Endodermal cell (in vitro differentiated cells): ENCODE measurements around the gene KIRREL3. TPM values are rescaled to one million over a fixed set of nuclear protein-coding genes. Genes with fewer than 3 reads are reported as not detected.

Source experiments
- DNase-seq: peaks from one replicate; pipeline ENCODE4 v3.0.0-alpha.2; 2017
- H3K27ac ChIP-seq: 2 replicates; pipeline ENCODE4 v1.5.1; 2013; ENCODE audit warnings: mild to moderate bottlenecking, low read depth, low read length, moderate library complexity
- H3K27me3 ChIP-seq: 2 replicates; pipeline ENCODE4 v1.6.1; 2013; ENCODE audit warnings: mild to moderate bottlenecking, low read length, moderate library complexity; ENCODE audit not compliant: insufficient read depth, control insufficient read depth, poor library complexity, severe bottlenecking
- H3K36me3 ChIP-seq: 2 replicates; pipeline ENCODE4 v1.7.0; 2013; ENCODE audit warnings: mild to moderate bottlenecking, low read length, moderate library complexity; ENCODE audit not compliant: control insufficient read depth, insufficient read depth
- H3K4me1 ChIP-seq: one replicate; pipeline ENCODE4 v1.7.0; 2013; ENCODE audit warnings: low read length; ENCODE audit not compliant: control insufficient read depth, insufficient read depth
- H3K4me3 ChIP-seq: 2 replicates; pipeline ENCODE4 v1.5.1; 2013; ENCODE audit warnings: mild to moderate bottlenecking, low read length, moderate library complexity
- H3K9ac ChIP-seq: 2 replicates; pipeline ENCODE4 v1.6.1; 2013; ENCODE audit warnings: mild to moderate bottlenecking, low read length, moderate library complexity; ENCODE audit not compliant: poor library complexity, severe bottlenecking; ENCODE audit errors: extremely low read depth
- H3K9me3 ChIP-seq: 2 replicates; pipeline ENCODE4 v1.6.1; 2013; ENCODE audit warnings: mild to moderate bottlenecking, low read length, moderate library complexity; ENCODE audit not compliant: control insufficient read depth
- H3K27ac Mint-ChIP-seq: 2 replicates; pipeline ENCODE4 v1.8.0; 2020; ENCODE audit warnings: mixed read lengths
- H3K27me3 Mint-ChIP-seq: 2 replicates; pipeline ENCODE4 v1.8.0; 2021; ENCODE audit warnings: mild to moderate bottlenecking, mixed read lengths; ENCODE audit not compliant: insufficient read depth
- H3K36me3 Mint-ChIP-seq: 2 replicates; pipeline ENCODE4 v1.8.0; 2020; ENCODE audit warnings: low read depth, mixed read lengths
- H3K4me1 Mint-ChIP-seq: 2 replicates; pipeline ENCODE4 v1.8.0; 2020; ENCODE audit warnings: mixed read lengths
- H3K4me3 Mint-ChIP-seq: 2 replicates; pipeline ENCODE4 v1.8.0; 2020; ENCODE audit warnings: mild to moderate bottlenecking, moderate library complexity, mixed read lengths
- H3K9me3 Mint-ChIP-seq: 2 replicates; pipeline ENCODE4 v1.8.0; 2020; ENCODE audit warnings: mild to moderate bottlenecking, mixed read lengths
- WGBS, 2 experiments: methylation state at CpG; one replicate each; pipeline versions ENCODE4 v1.1.5 to v1.1.7; 2013; ENCODE audit warnings: missing lambda C conversion rate in 2 of 2, mixed read lengths in 1 of 2; ENCODE audit not compliant: insufficient coverage in 1 of 2, insufficient read length in 1 of 2; 5-methylcytosine and 5-hydroxymethylcytosine counted together
- total RNA-seq, 2 donors: library from RNA; stranded (reverse); fragmentation: NEBNext Ultra II Directional in 1 of 2; extraction: Animal tissue kit (Norgen Biotek cat#: 25700) in 1 of 2; gene quantifications; 2 replicates in 1 of 2; 3 replicates in 1 of 2; pipeline ENCODE4 v1.2.1, GENCODE V29; 2021
- TF ChIP-seq, protein P1 (sequence below): fragments of 200-600 bp; sonication (generic); conservative IDR thresholded peaks from 2 replicates; pipeline ENCODE4 v1.5.0; 2021; ENCODE audit warnings: antibody characterized with exemption, mild to moderate bottlenecking

The KIRREL3 gene
- total RNA-seq, 2 donors from 2014 or later: 1.1 to 1.4 TPM

DNA sequence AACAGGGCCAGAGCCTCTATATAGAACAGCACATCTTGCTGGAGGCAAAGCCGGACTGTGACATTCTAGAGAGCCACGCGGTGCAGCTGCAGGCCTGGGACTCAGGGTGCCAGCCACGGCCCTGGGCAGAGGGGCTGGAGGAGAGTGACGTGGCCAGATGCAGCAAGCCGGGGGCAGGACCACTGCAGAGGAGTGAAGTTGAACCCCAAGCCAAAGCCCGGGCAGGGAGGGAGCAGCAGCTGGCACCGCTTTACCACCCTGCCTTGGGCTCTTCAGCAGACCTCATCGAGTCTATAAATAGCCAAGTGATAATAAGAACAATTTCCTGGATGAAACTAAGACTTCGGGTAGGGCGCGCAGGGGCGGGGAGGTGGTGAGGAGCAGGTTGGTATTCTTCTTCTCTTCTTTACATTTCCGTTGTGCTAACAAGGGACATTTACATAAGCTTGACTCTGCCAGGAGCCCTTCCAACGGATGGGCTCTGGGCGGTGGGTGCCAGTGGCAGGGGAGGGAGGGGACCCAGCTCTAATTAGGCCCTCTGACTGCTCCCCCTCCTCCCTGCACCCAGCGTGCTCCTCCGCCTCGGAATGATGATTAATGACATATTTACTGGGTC, 534.9 kb downstream of the KIRREL3 start:
- H3K9me3 ChIP-seq: peaks cover 5% of the 10 kb centered on the region
- no peak for DNase-seq
- Mint-ChIP-seq H3K27ac (peak overlapping the region; percentile 61), H3K27me3 (peaks cover 7% of the 10 kb centered on the region), H3K36me3 (no peaks in the 10 kb centered on the region), H3K4me1 (peaks cover 5% of the 10 kb centered on the region), H3K4me3 (no peak overlapping the region), H3K9me3 (no peaks in the 10 kb centered on the region)
- 70 to 80% methylated on average over 13 to 18 of the region's 19 CpGs for WGBS, 2 experiments
- no peak overlapping the region for H3K27ac ChIP-seq
- no peaks in the 10 kb centered on the region for H3K27me3 ChIP-seq
- H3K4me1 ChIP-seq: no peaks in the 10 kb centered on the region
- TF ChIP-seq, protein P1, sequence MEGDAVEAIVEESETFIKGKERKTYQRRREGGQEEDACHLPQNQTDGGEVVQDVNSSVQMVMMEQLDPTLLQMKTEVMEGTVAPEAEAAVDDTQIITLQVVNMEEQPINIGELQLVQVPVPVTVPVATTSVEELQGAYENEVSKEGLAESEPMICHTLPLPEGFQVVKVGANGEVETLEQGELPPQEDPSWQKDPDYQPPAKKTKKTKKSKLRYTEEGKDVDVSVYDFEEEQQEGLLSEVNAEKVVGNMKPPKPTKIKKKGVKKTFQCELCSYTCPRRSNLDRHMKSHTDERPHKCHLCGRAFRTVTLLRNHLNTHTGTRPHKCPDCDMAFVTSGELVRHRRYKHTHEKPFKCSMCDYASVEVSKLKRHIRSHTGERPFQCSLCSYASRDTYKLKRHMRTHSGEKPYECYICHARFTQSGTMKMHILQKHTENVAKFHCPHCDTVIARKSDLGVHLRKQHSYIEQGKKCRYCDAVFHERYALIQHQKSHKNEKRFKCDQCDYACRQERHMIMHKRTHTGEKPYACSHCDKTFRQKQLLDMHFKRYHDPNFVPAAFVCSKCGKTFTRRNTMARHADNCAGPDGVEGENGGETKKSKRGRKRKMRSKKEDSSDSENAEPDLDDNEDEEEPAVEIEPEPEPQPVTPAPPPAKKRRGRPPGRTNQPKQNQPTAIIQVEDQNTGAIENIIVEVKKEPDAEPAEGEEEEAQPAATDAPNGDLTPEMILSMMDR: no peak
- no peak overlapping the region for H3K4me3 ChIP-seq
- no peak overlapping the region for H3K9ac ChIP-seq
- no peaks in the 10 kb centered on the region for H3K36me3 ChIP-seq

DNA sequence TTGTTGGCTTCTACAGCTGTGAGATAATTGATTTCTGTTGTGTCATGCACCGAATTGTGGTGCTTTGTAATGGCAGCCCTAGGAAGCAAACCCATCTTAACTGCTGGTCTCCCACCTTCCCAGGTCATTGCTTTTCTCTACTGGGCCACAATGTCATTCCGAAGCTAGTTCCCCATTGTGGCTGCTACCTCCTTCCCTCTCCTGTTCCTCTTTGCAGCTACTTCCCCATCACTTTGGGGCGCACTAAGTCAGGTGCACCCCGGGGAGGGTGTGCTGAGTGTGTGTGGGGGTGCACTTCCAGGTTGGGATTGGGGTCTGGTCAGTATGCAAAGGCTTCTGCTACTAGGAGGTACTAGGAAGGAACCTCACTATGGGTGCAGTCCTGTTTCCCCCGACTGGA, 535.8 kb downstream of the KIRREL3 start:
- 88 to 100% methylated on average over 1 to 5 of the region's 5 CpGs for WGBS, 2 experiments
- Mint-ChIP-seq H3K36me3 (no peaks in the 10 kb centered on the region), H3K4me3 (no peak overlapping the region), H3K4me1 (peaks cover 5% of the 10 kb centered on the region), H3K9me3 (no peaks in the 10 kb centered on the region), H3K27ac (no peak overlapping the region), H3K27me3 (peaks cover 7% of the 10 kb centered on the region)
- DNase-seq: no peak
- peaks cover 5% of the 10 kb centered on the region for H3K9me3 ChIP-seq
- no peaks in the 10 kb centered on the region for H3K36me3 ChIP-seq
- TF ChIP-seq, protein P1: no peak
- no peak overlapping the region for H3K9ac ChIP-seq
- H3K27me3 ChIP-seq: peaks cover under 1% of the 10 kb centered on the region
- H3K27ac ChIP-seq: no peak overlapping the region
- no peak overlapping the region for H3K4me3 ChIP-seq
- H3K4me1 ChIP-seq: no peaks in the 10 kb centered on the region

DNA sequence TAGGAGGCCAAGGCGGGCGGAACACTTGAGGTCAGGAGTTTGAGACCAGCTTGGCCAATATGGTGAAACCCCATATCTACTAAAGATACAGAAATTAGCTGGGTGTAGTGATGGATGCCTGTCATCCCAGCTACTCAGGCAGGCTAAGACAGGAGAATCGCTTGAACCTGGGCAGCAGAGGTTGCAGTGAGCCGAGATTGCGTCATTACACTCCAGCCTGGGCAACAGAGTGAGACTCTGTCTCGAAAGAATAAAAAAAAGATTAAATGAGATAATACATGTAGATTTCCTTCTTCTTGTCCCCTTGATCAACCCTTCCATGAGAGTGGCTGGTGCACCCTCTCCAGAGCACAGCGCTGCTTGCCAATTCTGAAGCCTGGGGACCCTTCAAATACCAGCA, 538.1 kb downstream of the KIRREL3 start:
- no peaks in the 10 kb centered on the region for H3K36me3 Mint-ChIP-seq
- H3K4me1 Mint-ChIP-seq: peaks cover 5% of the 10 kb centered on the region
- Histone ChIP-seq H3K4me3 (no peak overlapping the region), H3K27ac (no peak overlapping the region), H3K4me1 (no peaks in the 10 kb centered on the region), H3K36me3 (no peaks in the 10 kb centered on the region), H3K27me3 (peaks cover 8% of the 10 kb centered on the region), H3K9ac (no peak overlapping the region), H3K9me3 (peaks cover 5% of the 10 kb centered on the region)
- no peaks in the 10 kb centered on the region for H3K9me3 Mint-ChIP-seq
- DNase-seq: no peak
- no peak overlapping the region for H3K4me3 Mint-ChIP-seq
- H3K27ac Mint-ChIP-seq: no peak overlapping the region
- TF ChIP-seq, protein P1: no peak
- peaks cover 7% of the 10 kb centered on the region for H3K27me3 Mint-ChIP-seq
- 90 to 97% methylated on average over 2 to 7 of the region's 7 CpGs for WGBS, 2 experiments
